Endothelial cell of umbilical vein (primary cell): ENCODE data around the gene MCFD2. TPM values are rescaled to one million over a fixed set of nuclear protein-coding genes. Genes with fewer than 3 reads are reported as not detected.

Experiments
- BruUV-seq: library from RNA; stranded (reverse); fragments of 400-500 nt; replicated peaks from 2 replicates; lab custom pipeline; 2021; lab: Mats Ljungman, UMichigan
- CTCF ChIA-PET: fragments of 300-600, 350-600 bp; sonication (Branson Sonifier 250); formaldehyde crosslinking; loops from one replicate; lab custom pipeline; 2021; ENCODE audit warnings: antibody characterized with exemption, inconsistent platforms; lab: Charles Lee
- POLR2A ChIA-PET: fragments of 300-600, 350-600 bp; sonication (Branson Sonifier 250); formaldehyde crosslinking; loops from one replicate; lab custom pipeline; 2021; ENCODE audit warnings: antibody characterized with exemption, inconsistent platforms; lab: Charles Lee
- DNase-seq: peaks from one replicate; pipeline ENCODE4 v3.0.0-alpha.2; 2011; ENCODE audit warnings: low read depth, low spot score
- FAIRE-seq: peaks from 2 replicates; lab custom pipeline; 2011; peaks lifted over from hg19 to GRCh38; lab: Jason Lieb, UNC
- H2AFZ ChIP-seq: 2 replicates; pipeline ENCODE4 v1.6.0; 2012; ENCODE audit warnings: low read depth, low read length, control low read depth, inconsistent platforms
- H3K27ac ChIP-seq: 2 replicates; pipeline ENCODE4 v1.5.1; 2011; ENCODE audit warnings: low read depth, mild to moderate bottlenecking, control low read depth, low read length, moderate library complexity; ENCODE audit not compliant: insufficient read depth
- H3K27me3 ChIP-seq, 2 experiments: 2 replicates each; pipeline versions ENCODE4 v1.6.0 to v1.6.1; 2011; ENCODE audit warnings: low read length in 2 of 2, mixed read lengths in 1 of 2; ENCODE audit not compliant: control insufficient read depth in 2 of 2, insufficient read depth in 2 of 2
- H3K36me3 ChIP-seq, 2 experiments: 2 replicates in 1 of 2; 3 replicates in 1 of 2; pipeline ENCODE4 v1.5.1; 2011; ENCODE audit warnings: low read length in 2 of 2, mild to moderate bottlenecking in 1 of 2, moderate library complexity in 1 of 2; ENCODE audit not compliant: control insufficient read depth in 2 of 2, insufficient read depth in 2 of 2; ENCODE audit errors: extremely low read depth in 1 of 2
- H3K4me1 ChIP-seq: 3 replicates; pipeline ENCODE4 v1.5.1; 2011; ENCODE audit warnings: mild to moderate bottlenecking, low read length; ENCODE audit not compliant: control insufficient read depth, insufficient read depth; ENCODE audit errors: extremely low read depth
- H3K4me2 ChIP-seq: 2 replicates; pipeline ENCODE4 v1.6.1; 2011; ENCODE audit warnings: low read length, control low read depth, mixed read lengths; ENCODE audit not compliant: insufficient read depth
- H3K4me3 ChIP-seq, 3 experiments: fragments of 200-600 bp in 1 of 3; sonication (generic), shearing (Covaris generic) in 1 of 3; replicated peaks in 1 of 3; 2 replicates each; pipeline ENCODE4 v1.5.1; 2011 to 2016; ENCODE audit warnings: control low read depth in 3 of 3, low read length in 3 of 3, mild to moderate bottlenecking in 2 of 3, inconsistent platforms in 1 of 3, low read depth in 1 of 3, moderate library complexity in 1 of 3; ENCODE audit not compliant: insufficient read depth in 1 of 3
- H3K79me2 ChIP-seq: 2 replicates; pipeline ENCODE4 v1.6.0; 2012; ENCODE audit warnings: low read length, inconsistent platforms; ENCODE audit not compliant: control insufficient read depth, insufficient read depth
- H3K9ac ChIP-seq: replicated peaks from 2 replicates; pipeline ENCODE3; 2011; ENCODE audit warnings: low read length, control low read depth; ENCODE audit not compliant: insufficient read depth; ENCODE audit errors: extremely low read depth
- H3K9me1 ChIP-seq: replicated peaks from 3 replicates; pipeline ENCODE4 v1.6.0; 2011; ENCODE audit warnings: mild to moderate bottlenecking, low read length; ENCODE audit not compliant: control insufficient read depth, insufficient read depth; ENCODE audit errors: extremely low read depth
- H3K9me3 ChIP-seq: replicated peaks from 2 replicates; pipeline ENCODE4 v1.5.1; 2012; ENCODE audit warnings: low read length, inconsistent platforms; ENCODE audit not compliant: control insufficient read depth, insufficient read depth
- H4K20me1 ChIP-seq: replicated peaks from 2 replicates; pipeline ENCODE3; 2011; ENCODE audit warnings: mild to moderate bottlenecking, low read length; ENCODE audit not compliant: control insufficient read depth, insufficient read depth; ENCODE audit errors: extremely low read depth
- CTCF ChIP-seq, 2 donors: IDR thresholded peaks; 1 replicate in 1 of 2; 2 replicates in 1 of 2; pipeline ENCODE4 v1.5.1; 2011; ENCODE audit warnings: low read length in 2 of 2, mild to moderate bottlenecking in 2 of 2, moderate library complexity in 2 of 2, control low read depth in 1 of 2, inconsistent platforms in 1 of 2, low read depth in 1 of 2; ENCODE audit not compliant: insufficient read depth in 1 of 2; ENCODE audit errors: extremely low read depth in 1 of 2
- EZH2 ChIP-seq: IDR thresholded peaks from 2 replicates; pipeline ENCODE4 v1.6.1; 2012; ENCODE audit warnings: borderline replicate concordance, low read depth, mild to moderate bottlenecking, moderate library complexity, low read length, inconsistent platforms; ENCODE audit not compliant: severe bottlenecking
- FOS ChIP-seq: IDR thresholded peaks from 2 replicates; pipeline ENCODE4 v1.6.1; 2011; ENCODE audit warnings: mild to moderate bottlenecking, low read length, moderate library complexity, borderline replicate concordance; ENCODE audit not compliant: insufficient read depth
- GATA2 ChIP-seq: IDR thresholded peaks from 2 replicates; pipeline ENCODE4 v1.7.0; 2011; ENCODE audit warnings: low read depth, mild to moderate bottlenecking, moderate library complexity, mixed read lengths, low read length; ENCODE audit not compliant: insufficient read length, insufficient read depth
- JUN ChIP-seq: IDR thresholded peaks from 2 replicates; pipeline ENCODE4 v1.6.1; 2011; ENCODE audit warnings: borderline replicate concordance, low read depth; ENCODE audit not compliant: insufficient read length, insufficient read depth
- MAX ChIP-seq: IDR thresholded peaks from 2 replicates; pipeline ENCODE4 v1.6.1; 2011; ENCODE audit not compliant: insufficient read depth, insufficient read length
- MYC ChIP-seq: IDR thresholded peaks from one replicate; pipeline ENCODE4 v1.6.1; 2011; ENCODE audit warnings: mild to moderate bottlenecking, low read depth, low read length
- POLR2A ChIP-seq: IDR thresholded peaks from 2 replicates; pipeline ENCODE4 v1.6.1; 2012; ENCODE audit warnings: low read depth, mild to moderate bottlenecking, control low read depth, low read length
- POLR2AphosphoS5 ChIP-seq: IDR thresholded peaks from 2 replicates; pipeline ENCODE4 v1.6.1; 2012; ENCODE audit warnings: low read depth, mild to moderate bottlenecking, control low read depth, low read length, moderate library complexity; ENCODE audit not compliant: insufficient read depth
- dilution Hi-C: fragments of 300-500 bp; cut with MboI; formaldehyde crosslinking; loops from one replicate; pipeline ENCODE4 v1.15.0; 2019; ENCODE audit warnings: low sequenced_read_pairs; ENCODE audit not compliant: extremely low pct_ligation_motif_present
- intact Hi-C: fragments of 100-400 bp; cut with micrococcal nuclease; formaldehyde crosslinking; loops from one replicate; pipeline ENCODE4 v1.10.0; 2022
- polyA plus RNA-seq, 4 experiments: library from polyadenylated mRNA; depleted of rRNA in 3 of 4; stranded (reverse) in 3 of 4; unstranded in 1 of 4; fragments of >200 nt; gene quantifications; 2 replicates each; pipeline versions ENCODE4 v1.2.1 to v1.2.3, GENCODE V29; 2011 to 2012; ENCODE audit warnings: missing spikeins in 1 of 4
- total RNA-seq: library from RNA; stranded (reverse); gene quantifications from 2 replicates; pipeline ENCODE4 v1.2.3, GENCODE V29; 2021

MCFD2 gene
- total and polyA plus RNA-seq, 2 donors (not counting 3 experiments of a cell fraction or from before 2014, with no cell fraction given): 74.8 to 141 TPM

- no peak overlapping the region for H3K4me3 ChIP-seq
- H4K20me1 ChIP-seq: no peaks in the 10 kb centered on the region
- H2AFZ ChIP-seq: no peak overlapping the region
- no TSS peak for BruUV-seq
- no peak overlapping the region for H3K9ac ChIP-seq
- dilution Hi-C loops: no loop called here
- H3K27ac ChIP-seq: no peak overlapping the region
- H3K4me2 ChIP-seq: peak overlapping the region; percentile 26
- peaks cover 23% of the 10 kb centered on the region for H3K4me1 ChIP-seq
- H3K9me1 ChIP-seq: no peaks in the 10 kb centered on the region
- FAIRE-seq: no peak
- no peak for DNase-seq
- TF ChIP-seq CTCF (IDR thresholded peaks at IDR 0.05; ENCODE audit: extremely low read depth in 1 of 2, insufficient read depth in 1 of 2, low read depth in 1 of 2, low read length in 2 of 2) (no peak), GATA2 (no peak), MAX (no peak), POLR2A (no peak), FOS (no peak), POLR2AphosphoS5 (no peak), MYC (no peak), EZH2 (no peak), JUN (no peak)
- no peaks in the 10 kb centered on the region for H3K36me3 ChIP-seq
- H3K79me2 ChIP-seq: no peaks in the 10 kb centered on the region
- H3K9me3 ChIP-seq: no peaks in the 10 kb centered on the region
- CTCF ChIA-PET: interaction anchor here (1.0 to 6.1 kb wide), 6 partner anchors 13 to 466 kb away, joined by 3 to 71 read pairs (median 4); no protein-coding TSS in a partner anchor
- H3K27me3 ChIP-seq: no peaks in the 10 kb centered on the region
- intact Hi-C loops: loop anchor here (2.0 kb wide), 1 partner anchor 42 kb away; no protein-coding TSS in a partner anchor
- POLR2A ChIA-PET: interaction anchor here (0.6 kb wide), 1 partner anchor 67 kb away, joined by 3 read pairs; no protein-coding TSS in a partner anchor
Measured at GRCh38 chr2:46922606-46923005, 7.0 kb upstream of the MCFD2 start.
